ENCODE measurements around the gene KLHDC1.

DNA sequence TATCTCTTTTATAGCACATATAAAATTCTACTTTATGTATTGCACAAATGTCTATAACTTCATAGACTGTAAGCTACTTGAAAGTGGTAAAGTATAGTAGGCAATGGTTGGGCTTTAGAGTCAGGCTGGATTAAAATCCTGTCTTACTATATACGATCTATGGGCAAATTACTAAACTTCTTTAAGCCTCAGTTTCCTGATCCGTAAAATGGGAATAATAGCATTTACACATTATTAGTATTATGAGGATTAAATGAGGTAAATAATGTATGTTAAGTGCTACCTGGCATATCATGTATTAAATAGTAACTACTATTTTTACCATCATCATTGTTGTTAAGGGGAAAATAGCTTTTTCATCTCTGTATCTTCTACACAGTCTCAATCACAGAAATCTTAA, 19.3 kb upstream of the KLHDC1 start:
- TF ChIP-seq EP300 (IDR thresholded peaks at IDR 0.05; ENCODE audit: borderline replicate concordance) (no peak), CREB1 (IDR thresholded peaks at IDR 0.05; ENCODE audit: low read depth) (no peak), MAX (IDR thresholded peaks at IDR 0.05) (no peak), RAD21 (IDR thresholded peaks at IDR 0.05; ENCODE audit: low read depth) (no peak), TEAD4 (IDR thresholded peaks at IDR 0.05) (no peak), CEBPB (IDR thresholded peaks at IDR 0.05) (no peak), TCF12 (IDR thresholded peaks at IDR 0.05; ENCODE audit: low read depth) (no peak)
- TF ChIP-seq, protein P1, sequence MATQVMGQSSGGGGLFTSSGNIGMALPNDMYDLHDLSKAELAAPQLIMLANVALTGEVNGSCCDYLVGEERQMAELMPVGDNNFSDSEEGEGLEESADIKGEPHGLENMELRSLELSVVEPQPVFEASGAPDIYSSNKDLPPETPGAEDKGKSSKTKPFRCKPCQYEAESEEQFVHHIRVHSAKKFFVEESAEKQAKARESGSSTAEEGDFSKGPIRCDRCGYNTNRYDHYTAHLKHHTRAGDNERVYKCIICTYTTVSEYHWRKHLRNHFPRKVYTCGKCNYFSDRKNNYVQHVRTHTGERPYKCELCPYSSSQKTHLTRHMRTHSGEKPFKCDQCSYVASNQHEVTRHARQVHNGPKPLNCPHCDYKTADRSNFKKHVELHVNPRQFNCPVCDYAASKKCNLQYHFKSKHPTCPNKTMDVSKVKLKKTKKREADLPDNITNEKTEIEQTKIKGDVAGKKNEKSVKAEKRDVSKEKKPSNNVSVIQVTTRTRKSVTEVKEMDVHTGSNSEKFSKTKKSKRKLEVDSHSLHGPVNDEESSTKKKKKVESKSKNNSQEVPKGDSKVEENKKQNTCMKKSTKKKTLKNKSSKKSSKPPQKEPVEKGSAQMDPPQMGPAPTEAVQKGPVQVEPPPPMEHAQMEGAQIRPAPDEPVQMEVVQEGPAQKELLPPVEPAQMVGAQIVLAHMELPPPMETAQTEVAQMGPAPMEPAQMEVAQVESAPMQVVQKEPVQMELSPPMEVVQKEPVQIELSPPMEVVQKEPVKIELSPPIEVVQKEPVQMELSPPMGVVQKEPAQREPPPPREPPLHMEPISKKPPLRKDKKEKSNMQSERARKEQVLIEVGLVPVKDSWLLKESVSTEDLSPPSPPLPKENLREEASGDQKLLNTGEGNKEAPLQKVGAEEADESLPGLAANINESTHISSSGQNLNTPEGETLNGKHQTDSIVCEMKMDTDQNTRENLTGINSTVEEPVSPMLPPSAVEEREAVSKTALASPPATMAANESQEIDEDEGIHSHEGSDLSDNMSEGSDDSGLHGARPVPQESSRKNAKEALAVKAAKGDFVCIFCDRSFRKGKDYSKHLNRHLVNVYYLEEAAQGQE (IDR thresholded peaks at IDR 0.05; ENCODE audit: low read depth): no peak

All from Ishikawa (cell line).